B cell (primary cell): ENCODE data around the gene NPPA. TPM values are rescaled to one million over a fixed set of nuclear protein-coding genes. Genes with fewer than 3 reads are reported as not detected.

ENCODE experiments used
- ATAC-seq: fragments of 200-7000 bp; cut with Tn5 transposase; one replicate; pipeline ENCODE4 v1.10.0; 2021; ENCODE audit warnings: low read depth, mild to moderate bottlenecking, moderate number of reproducible peaks, moderate library complexity
- CTCF ChIA-PET: fragments of 350-600 bp; sonication (Branson Sonifier 250); formaldehyde crosslinking; loops from one replicate; lab custom pipeline; 2021; ENCODE audit warnings: antibody characterized with exemption, inconsistent platforms; lab: Charles Lee
- POLR2A ChIA-PET: fragments of 350-600 bp; sonication (Branson Sonifier 250); formaldehyde crosslinking; loops from one replicate; lab custom pipeline; 2021; ENCODE audit warnings: antibody characterized with exemption; lab: Charles Lee
- DNase-seq: peaks from one replicate; pipeline ENCODE4 v3.0.0; 2013
- H2AFZ ChIP-seq: 2 replicates; pipeline ENCODE4 v1.6.1; 2012; ENCODE audit warnings: mild to moderate bottlenecking, low read depth, low read length; ENCODE audit not compliant: insufficient read depth, poor library complexity, severe bottlenecking
- H3K27ac ChIP-seq, 2 donors: 1 replicate in 1 of 2; 2 replicates in 1 of 2; pipeline ENCODE4 v1.5.1; 2012 to 2013; ENCODE audit warnings: low read length in 2 of 2, mild to moderate bottlenecking in 2 of 2, moderate library complexity in 1 of 2
- H3K27me3 ChIP-seq, 4 experiments: fragments of 200-600 bp in 1 of 4; sonication (generic) in 1 of 4; replicated peaks in 1 of 4; 1 replicate in 2 of 4; 2 replicates in 2 of 4; pipeline versions ENCODE4 v1.6.1 to v1.7.0; 2013 to 2016; ENCODE audit warnings: low read length in 3 of 4, mild to moderate bottlenecking in 2 of 4, mixed read lengths in 1 of 4, moderate library complexity in 1 of 4; ENCODE audit not compliant: insufficient read depth in 4 of 4, control insufficient read depth in 3 of 4; ENCODE audit errors: control extremely low read depth in 1 of 4
- H3K36me3 ChIP-seq, 2 experiments: replicated peaks in 1 of 2; 1 replicate in 1 of 2; 2 replicates in 1 of 2; pipeline versions ENCODE4 v1.6.1 to v1.7.1; 2013; ENCODE audit warnings: low read length in 1 of 2; ENCODE audit not compliant: insufficient read depth in 2 of 2, control insufficient read depth in 1 of 2; ENCODE audit errors: control extremely low read depth in 1 of 2, extremely low read depth in 1 of 2
- H3K4me1 ChIP-seq, 2 donors: fragments of 200-600 bp in 1 of 2; sonication (generic) in 1 of 2; 1 replicate in 1 of 2; 2 replicates in 1 of 2; pipeline versions ENCODE4 v1.5.1 to v1.6.1; 2013 to 2017; ENCODE audit warnings: low read length in 2 of 2; ENCODE audit not compliant: control insufficient read depth in 2 of 2, insufficient read depth in 2 of 2
- H3K4me2 ChIP-seq: replicated peaks from 2 replicates; pipeline ENCODE3; 2012; ENCODE audit warnings: mild to moderate bottlenecking, low read depth, low read length; ENCODE audit not compliant: poor library complexity, severe bottlenecking
- H3K4me3 ChIP-seq, 5 experiments: fragments of 200-600 bp in 1 of 5; sonication (generic) in 1 of 5; 1 replicate in 3 of 5; 2 replicates in 2 of 5; pipeline versions ENCODE4 v1.5.1 to v1.7.0; 2011 to 2016; ENCODE audit warnings: low read length in 4 of 5, mild to moderate bottlenecking in 4 of 5, low read depth in 2 of 5, control low read depth in 1 of 5, moderate library complexity in 1 of 5; ENCODE audit not compliant: insufficient read depth in 1 of 5; ENCODE audit errors: control extremely low read depth in 1 of 5, extremely low read depth in 1 of 5
- H3K79me2 ChIP-seq: fragments of 200-600 bp; sonication (generic); one replicate; pipeline ENCODE4 v1.6.0; 2016; ENCODE audit warnings: low read length; ENCODE audit not compliant: control insufficient read depth, insufficient read depth
- H3K9ac ChIP-seq: fragments of 200-600 bp; sonication (generic); 2 replicates; pipeline ENCODE4 v1.6.1; 2017; ENCODE audit warnings: mild to moderate bottlenecking, low read length, moderate library complexity
- H3K9me3 ChIP-seq, 3 donors: one replicate each; pipeline versions ENCODE4 v1.6.1 to v1.7.1; 2013; ENCODE audit warnings: low read length in 2 of 3; ENCODE audit not compliant: control insufficient read depth in 2 of 3, insufficient read depth in 1 of 3; ENCODE audit errors: control extremely low read depth in 1 of 3
- H4K20me1 ChIP-seq: 2 replicates; pipeline ENCODE4 v1.6.0; 2012; ENCODE audit warnings: mild to moderate bottlenecking, low read length; ENCODE audit not compliant: insufficient read depth, control insufficient read depth, poor library complexity, severe bottlenecking
- H3K27ac Mint-ChIP-seq: one replicate; pipeline ENCODE4 v1.8.0; 2021; ENCODE audit warnings: mixed read lengths
- H3K27me3 Mint-ChIP-seq: one replicate; pipeline ENCODE4 v1.8.0; 2021; ENCODE audit warnings: mixed read lengths
- H3K4me1 Mint-ChIP-seq: one replicate; pipeline ENCODE4 v1.8.0; 2021; ENCODE audit warnings: mixed read lengths
- H3K4me3 Mint-ChIP-seq: one replicate; pipeline ENCODE4 v1.8.0; 2021; ENCODE audit warnings: mixed read lengths
- H3K9me3 Mint-ChIP-seq: one replicate; pipeline ENCODE4 v1.8.0; 2022; ENCODE audit warnings: mixed read lengths; ENCODE audit not compliant: insufficient read depth
- EZH2 ChIP-seq: IDR thresholded peaks from 2 replicates; pipeline ENCODE4 v1.6.1; 2012; ENCODE audit warnings: borderline replicate concordance, low read depth, mild to moderate bottlenecking, moderate library complexity, low read length; ENCODE audit not compliant: insufficient read depth, poor library complexity, severe bottlenecking
- WGBS: methylation state at CpG from one replicate; pipeline ENCODE4 v1.1.5; 2013; ENCODE audit warnings: missing lambda C conversion rate; ENCODE audit not compliant: insufficient coverage; 5-methylcytosine and 5-hydroxymethylcytosine counted together
- intact Hi-C: fragments of 100-400 bp; cut with micrococcal nuclease; formaldehyde crosslinking; loops from one replicate; pipeline ENCODE4 v1.10.0; 2022
- polyA plus RNA-seq: library from polyadenylated mRNA; depleted of rRNA; stranded (reverse); fragments of >200 nt; gene quantifications from 2 replicates; pipeline ENCODE4 v1.2.3, GENCODE V29; 2012
- total RNA-seq, 2 donors: library from RNA; stranded (reverse); fragments of 120-200 nt in 1 of 2; gene quantifications; 1 replicate in 1 of 2; 2 replicates in 1 of 2; pipeline versions ENCODE4 v1.2.3 to v1.2.4, GENCODE V29; 2013 to 2022
- TF ChIP-seq, protein P1 (sequence below): fragments of 200-600 bp; IDR thresholded peaks from one replicate; pipeline ENCODE4 v1.8.0; 2022; ENCODE audit warnings: antibody characterized with exemption, mild to moderate bottlenecking

NPPA gene
- total and polyA plus RNA-seq, 2 donors (not counting 1 experiment from before 2014, with no cell fraction given): not detected

DNA sequence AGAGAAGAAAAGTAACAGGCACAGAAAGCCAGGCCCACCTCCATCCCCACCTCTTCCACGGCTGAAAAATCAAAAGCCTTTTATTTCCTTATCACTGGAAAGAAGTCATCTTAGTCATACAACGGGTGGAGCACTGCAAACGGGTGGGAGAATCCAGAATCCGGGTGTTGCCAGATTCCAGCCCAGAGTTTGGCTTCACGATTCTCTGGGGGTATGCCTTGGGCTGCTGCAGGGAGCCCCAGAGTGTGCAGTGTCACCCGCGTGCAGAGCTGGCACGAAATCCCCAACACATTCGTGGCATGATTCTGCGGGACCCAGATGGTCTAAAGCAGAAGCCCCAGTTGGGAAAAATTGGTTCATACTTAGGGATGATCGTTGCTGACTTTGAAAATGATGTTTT lies 2.6 kb upstream of the NPPA start:
- Histone ChIP-seq H3K79me2 (no peaks in the 10 kb centered on the region), H3K27me3 (peaks cover 0 to 5% (median 0%) of the 10 kb centered on the region in 4 experiments), H3K36me3 (peaks cover 3 to 18% of the 10 kb centered on the region in 2 experiments), H3K27ac (no peak overlapping the region), H2AFZ (no peak overlapping the region), H3K4me2 (no peak overlapping the region), H3K4me3 (no peak overlapping the region), H3K4me1 (no peaks in the 10 kb centered on the region), H3K9ac (no peak overlapping the region), H3K9me3 (no peaks in the 10 kb centered on the region), H4K20me1 (no peaks in the 10 kb centered on the region)
- 87% methylated on average over 11 of the region's 11 CpGs for WGBS
- Mint-ChIP-seq H3K4me3 (no peak overlapping the region), H3K4me1 (no peaks in the 10 kb centered on the region), H3K27ac (no peak overlapping the region), H3K9me3 (no peaks in the 10 kb centered on the region), H3K27me3 (no peaks in the 10 kb centered on the region)
- no peak for TF ChIP-seq EZH2
- TF ChIP-seq, protein P1, sequence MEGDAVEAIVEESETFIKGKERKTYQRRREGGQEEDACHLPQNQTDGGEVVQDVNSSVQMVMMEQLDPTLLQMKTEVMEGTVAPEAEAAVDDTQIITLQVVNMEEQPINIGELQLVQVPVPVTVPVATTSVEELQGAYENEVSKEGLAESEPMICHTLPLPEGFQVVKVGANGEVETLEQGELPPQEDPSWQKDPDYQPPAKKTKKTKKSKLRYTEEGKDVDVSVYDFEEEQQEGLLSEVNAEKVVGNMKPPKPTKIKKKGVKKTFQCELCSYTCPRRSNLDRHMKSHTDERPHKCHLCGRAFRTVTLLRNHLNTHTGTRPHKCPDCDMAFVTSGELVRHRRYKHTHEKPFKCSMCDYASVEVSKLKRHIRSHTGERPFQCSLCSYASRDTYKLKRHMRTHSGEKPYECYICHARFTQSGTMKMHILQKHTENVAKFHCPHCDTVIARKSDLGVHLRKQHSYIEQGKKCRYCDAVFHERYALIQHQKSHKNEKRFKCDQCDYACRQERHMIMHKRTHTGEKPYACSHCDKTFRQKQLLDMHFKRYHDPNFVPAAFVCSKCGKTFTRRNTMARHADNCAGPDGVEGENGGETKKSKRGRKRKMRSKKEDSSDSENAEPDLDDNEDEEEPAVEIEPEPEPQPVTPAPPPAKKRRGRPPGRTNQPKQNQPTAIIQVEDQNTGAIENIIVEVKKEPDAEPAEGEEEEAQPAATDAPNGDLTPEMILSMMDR: no peak
- DNase-seq (no peak), ATAC-seq (no peak)
- intact Hi-C loops: no loop called here
- CTCF ChIA-PET: no interaction called here
- POLR2A ChIA-PET: no interaction called here

DNA sequence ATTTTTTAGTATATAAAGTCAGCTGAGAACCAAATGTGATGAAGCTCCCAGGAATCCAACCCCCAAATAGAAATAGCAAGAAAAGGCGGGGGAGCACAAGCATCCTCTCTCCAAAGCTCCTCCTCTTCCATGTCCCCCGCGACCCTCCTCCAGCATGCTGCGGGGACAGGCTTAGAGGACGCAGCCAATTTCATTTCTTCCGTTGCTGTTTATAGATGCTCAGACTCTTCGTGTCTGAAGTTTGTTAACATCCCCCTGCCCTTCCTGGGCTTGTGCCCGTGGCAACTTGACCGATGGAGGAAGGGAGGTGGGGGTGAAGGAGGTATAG lies 754 bp upstream of the NPPA start:
- intact Hi-C loops: no loop called here
- POLR2A ChIA-PET: interaction anchor here (1.3 kb wide), 1 partner anchor 34 kb away, joined by 3 read pairs; no protein-coding TSS in a partner anchor

More for the DNA sequence above, 754 bp upstream of the NPPA start:
- no peaks in the 10 kb centered on the region for H4K20me1 ChIP-seq
- H3K4me2 ChIP-seq: no peak overlapping the region
- peaks cover under 1% of the 10 kb centered on the region for H3K4me1 Mint-ChIP-seq
- no peak for TF ChIP-seq EZH2
- TF ChIP-seq, protein P1: no peak
- no peak overlapping the region for H3K9ac ChIP-seq
- H3K9me3 ChIP-seq: no peaks in the 10 kb centered on the region
- CTCF ChIA-PET: interaction anchor here (0.6 to 2.5 kb wide), 4 partner anchors 8 to 29 kb away, joined by 3 to 11 read pairs (median 6); no protein-coding TSS in a partner anchor
- H3K27ac Mint-ChIP-seq: no peak overlapping the region
- no peaks in the 10 kb centered on the region for H3K9me3 Mint-ChIP-seq
- no peak overlapping the region for H2AFZ ChIP-seq
- peaks cover 3 to 29% of the 10 kb centered on the region in 2 experiments for H3K36me3 ChIP-seq
- no peak overlapping the region for H3K4me3 Mint-ChIP-seq
- no peaks in the 10 kb centered on the region for H3K27me3 Mint-ChIP-seq
- ATAC-seq: no peak
- no peak overlapping the region for H3K4me3 ChIP-seq
- DNase-seq: no peak
- H3K27ac ChIP-seq: no peak overlapping the region
- no peaks in the 10 kb centered on the region for H3K79me2 ChIP-seq
- H3K27me3 ChIP-seq: no peaks in the 10 kb centered on the region
- WGBS: 86% methylated on average over 4 of the region's 9 CpGs
- H3K4me1 ChIP-seq: no peaks in the 10 kb centered on the region
